Vagina (tissue), 2 donors: ENCODE data around the gene UFD1. TPM values are rescaled to one million over a fixed set of nuclear protein-coding genes. Genes with fewer than 3 reads are reported as not detected.

Experiments used
- DNase-seq, 2 donors: peaks; one replicate each; pipeline ENCODE4 v3.0.0-alpha.2; 2017; ENCODE audit errors: extremely low spot score in 2 of 2
- H3K27ac ChIP-seq: fragments of 200-600 bp; sonication (generic); one replicate; pipeline ENCODE4 v1.5.1; 2019
- H3K27me3 ChIP-seq: fragments of 200-600 bp; sonication (generic); one replicate; pipeline ENCODE4 v1.5.1; 2019
- H3K36me3 ChIP-seq, 2 donors: fragments of 200-600 bp; sonication (generic); one replicate each; pipeline ENCODE4 v1.5.1; 2017 to 2019
- H3K4me1 ChIP-seq: fragments of 200-600 bp; sonication (generic); one replicate; pipeline ENCODE4 v1.5.1; 2019
- H3K4me3 ChIP-seq, 2 donors: fragments of 200-600 bp; sonication (generic); 1 replicate in 1 of 2; 2 replicates in 1 of 2; pipeline ENCODE4 v1.5.1; 2016 to 2019
- H3K9me3 ChIP-seq: fragments of 200-600 bp; sonication (generic); one replicate; pipeline ENCODE4 v1.5.1; 2019
- CTCF ChIP-seq, 3 experiments: fragments of 450-650 bp in 2 of 3; fragments of 200-600 bp in 1 of 3; sonication (generic) in 1 of 3; IDR thresholded peaks; one replicate each; pipeline ENCODE4 v1.5.1; 2017 to 2019; ENCODE audit warnings: antibody characterized with exemption in 3 of 3, mild to moderate bottlenecking in 2 of 3, moderate library complexity in 2 of 3
- POLR2A ChIP-seq, 2 donors: fragments of 450-650 bp; IDR thresholded peaks; one replicate each; pipeline ENCODE4 v1.6.1; 2017; ENCODE audit warnings: antibody characterized with exemption in 2 of 2, mild to moderate bottlenecking in 2 of 2, moderate library complexity in 2 of 2
- POLR2AphosphoS5 ChIP-seq, 2 donors: sonication (generic); formaldehyde crosslinking; IDR thresholded peaks; one replicate each; pipeline ENCODE4 v1.9.0; 2017; ENCODE audit warnings: antibody characterized with exemption in 2 of 2, mild to moderate bottlenecking in 2 of 2, low read depth in 1 of 2; ENCODE audit not compliant: insufficient read depth in 1 of 2
- intact Hi-C: fragments of 100-400 bp; cut with DNase I; formaldehyde crosslinking; loops from one replicate; pipeline ENCODE4 v1.15.1; 2023
- total RNA-seq: library from RNA; depleted of rRNA; stranded (reverse); fragments of >200 nt; gene quantifications from one replicate; pipeline ENCODE4 v1.2.3, GENCODE V29; 2016

Gene UFD1
- total RNA-seq, 1 donor from 2014 or later = 66.8 TPM

GRCh38 chr22:19519041-19519926 lies 40.3 kb upstream of the UFD1 start:
- Histone ChIP-seq H3K9me3 (no peaks in the 10 kb centered on the region), H3K4me1 (peaks cover 13% of the 10 kb centered on the region), H3K27ac (no peak overlapping the region), H3K4me3 (no peak overlapping the region), H3K27me3 (no peaks in the 10 kb centered on the region), H3K36me3 (no peaks in the 10 kb centered on the region)
- no peak for DNase-seq
- no peak for TF ChIP-seq POLR2AphosphoS5 (IDR thresholded peaks at IDR 0.05; ENCODE audit: insufficient read depth in 1 of 2, low read depth in 1 of 2)
- TF ChIP-seq CTCF (IDR thresholded peaks at IDR 0.05) = no peak
- no peak for TF ChIP-seq POLR2A (IDR thresholded peaks at IDR 0.05)
- intact Hi-C loops = no loop called here

GRCh38 chr22:19518635-19519034 lies 39.6 kb upstream of the UFD1 start:
- Histone ChIP-seq H3K27me3 (no peaks in the 10 kb centered on the region), H3K4me1 (peaks cover 6% of the 10 kb centered on the region), H3K4me3 (no peak overlapping the region), H3K9me3 (no peaks in the 10 kb centered on the region), H3K27ac (no peak overlapping the region), H3K36me3 (no peaks in the 10 kb centered on the region)
- DNase-seq = no peak
- TF ChIP-seq POLR2AphosphoS5 (IDR thresholded peaks at IDR 0.05; ENCODE audit: insufficient read depth in 1 of 2, low read depth in 1 of 2) (no peak), POLR2A (IDR thresholded peaks at IDR 0.05) (no peak), CTCF (IDR thresholded peaks at IDR 0.05) (no peak)
- intact Hi-C loops = no loop called here

GRCh38 chr22:19517919-19518611 lies 39.1 kb upstream of the UFD1 start:
- Histone ChIP-seq H3K36me3 (no peaks in the 10 kb centered on the region), H3K4me3 (no peak overlapping the region), H3K27ac (no peak overlapping the region), H3K4me1 (peaks cover under 1% of the 10 kb centered on the region), H3K27me3 (no peaks in the 10 kb centered on the region), H3K9me3 (no peaks in the 10 kb centered on the region)
- intact Hi-C loops = no loop called here
- TF ChIP-seq POLR2AphosphoS5 (IDR thresholded peaks at IDR 0.05; ENCODE audit: insufficient read depth in 1 of 2, low read depth in 1 of 2) (no peak), CTCF (IDR thresholded peaks at IDR 0.05) (no peak)
- no peak for DNase-seq

- intact Hi-C loops = no loop called here
- no peaks in the 10 kb centered on the region for H3K27me3 ChIP-seq
- H3K36me3 ChIP-seq = no peaks in the 10 kb centered on the region
- H3K4me1 ChIP-seq = no peaks in the 10 kb centered on the region
- no peaks in the 10 kb centered on the region for H3K9me3 ChIP-seq
- TF ChIP-seq CTCF (IDR thresholded peaks at IDR 0.05) (no peak), POLR2AphosphoS5 (IDR thresholded peaks at IDR 0.05; ENCODE audit: insufficient read depth in 1 of 2, low read depth in 1 of 2) (no peak), POLR2A (IDR thresholded peaks at IDR 0.05) (no peak)
- no peak overlapping the region for H3K4me3 ChIP-seq
- DNase-seq = no peak
- no peak overlapping the region for H3K27ac ChIP-seq
Measured at GRCh38 chr22:19517171-19517500, 38.1 kb upstream of the UFD1 start.
